NCI-H2196 treated with DMSO at 0.1 percent for 48 hours (cell line): ENCODE results near the gene FSTL5.

Experiments
- DNase-seq: peaks from one replicate; lab custom pipeline; 2025; ENCODE audit not compliant: unreplicated experiment; lab: John Stamatoyannopoulos, UW

FSTL5 gene

DNA sequence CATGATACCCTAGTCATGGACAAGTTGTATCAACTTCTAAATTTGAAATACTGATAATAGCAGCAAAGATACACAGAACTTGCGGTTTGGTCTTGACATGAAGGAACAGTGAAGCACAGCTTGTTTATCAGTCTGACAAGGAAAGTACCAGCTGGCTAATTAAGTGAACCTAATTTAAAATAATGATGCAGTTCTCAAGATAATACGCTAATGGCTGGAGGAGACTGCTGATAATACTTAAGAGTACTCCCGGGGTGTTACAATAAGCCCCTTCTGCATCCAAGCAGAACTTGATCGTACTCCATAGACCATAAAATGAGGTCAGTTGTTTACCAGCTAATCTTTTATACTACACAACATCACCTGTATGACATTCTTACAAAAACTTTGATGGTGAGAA, 697.5 kb downstream of the FSTL5 start:
- DNase-seq, result no peak

DNA sequence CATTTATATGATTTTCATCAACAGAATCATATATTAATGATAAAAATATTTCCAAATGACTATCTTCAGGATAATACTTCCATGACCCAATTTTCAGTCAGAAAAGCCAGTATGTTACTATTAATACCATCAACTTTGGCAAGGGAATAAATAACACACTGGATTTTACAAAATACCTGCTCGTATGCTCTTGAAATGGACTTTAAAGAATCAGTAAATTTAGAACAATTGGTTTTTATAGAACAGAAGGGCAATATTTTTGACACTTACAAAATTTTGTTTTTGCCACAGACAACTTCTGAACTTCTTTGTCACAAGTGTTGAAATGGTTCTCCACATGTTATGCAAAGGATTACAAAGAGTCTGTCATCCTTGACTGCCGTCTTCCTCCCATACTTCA, 700.4 kb downstream of the FSTL5 start:
- no peak for DNase-seq

- no peak for DNase-seq
Measured at GRCh38 chr4:161457906-161458305, 705.9 kb downstream of the FSTL5 start.

DNA sequence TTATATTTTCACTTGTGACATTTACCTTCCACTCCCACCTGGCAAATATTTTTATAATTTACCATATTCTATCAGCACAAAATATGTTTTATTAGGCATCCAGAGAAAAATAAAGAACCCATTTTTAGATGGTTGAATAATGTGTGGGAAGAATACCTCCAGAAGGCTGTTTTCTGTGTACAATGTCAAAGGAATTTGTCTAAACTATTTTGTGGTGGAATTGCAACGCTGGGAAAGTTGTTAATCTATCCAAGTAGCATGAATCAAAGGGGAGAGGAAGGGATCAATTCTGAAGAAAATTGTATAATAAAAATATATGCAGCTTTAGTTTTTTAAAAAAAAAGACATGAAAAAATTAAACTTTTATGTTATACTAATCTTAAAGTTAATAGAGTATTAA, 706.5 kb downstream of the FSTL5 start:
- DNase-seq, result no peak

DNA sequence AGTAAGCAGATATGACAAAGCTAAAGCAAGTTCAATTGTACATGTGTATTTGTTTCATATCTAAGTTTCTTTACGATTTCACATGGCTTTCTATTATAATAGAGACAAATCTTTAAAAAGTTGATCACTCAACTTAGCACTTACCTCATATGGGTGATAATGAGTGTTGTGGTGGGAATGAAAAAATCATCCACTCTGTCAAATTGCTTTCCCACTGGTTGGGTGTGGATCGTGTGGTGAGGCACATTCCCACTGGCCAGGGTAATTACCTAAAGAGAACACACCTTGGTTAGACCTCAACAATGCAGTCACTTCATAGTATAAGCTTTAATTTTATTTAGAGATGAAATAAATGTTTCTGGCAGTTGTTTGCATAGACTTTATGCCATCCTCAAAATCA, 708.9 kb downstream of the FSTL5 start:
- no peak for DNase-seq

DNA sequence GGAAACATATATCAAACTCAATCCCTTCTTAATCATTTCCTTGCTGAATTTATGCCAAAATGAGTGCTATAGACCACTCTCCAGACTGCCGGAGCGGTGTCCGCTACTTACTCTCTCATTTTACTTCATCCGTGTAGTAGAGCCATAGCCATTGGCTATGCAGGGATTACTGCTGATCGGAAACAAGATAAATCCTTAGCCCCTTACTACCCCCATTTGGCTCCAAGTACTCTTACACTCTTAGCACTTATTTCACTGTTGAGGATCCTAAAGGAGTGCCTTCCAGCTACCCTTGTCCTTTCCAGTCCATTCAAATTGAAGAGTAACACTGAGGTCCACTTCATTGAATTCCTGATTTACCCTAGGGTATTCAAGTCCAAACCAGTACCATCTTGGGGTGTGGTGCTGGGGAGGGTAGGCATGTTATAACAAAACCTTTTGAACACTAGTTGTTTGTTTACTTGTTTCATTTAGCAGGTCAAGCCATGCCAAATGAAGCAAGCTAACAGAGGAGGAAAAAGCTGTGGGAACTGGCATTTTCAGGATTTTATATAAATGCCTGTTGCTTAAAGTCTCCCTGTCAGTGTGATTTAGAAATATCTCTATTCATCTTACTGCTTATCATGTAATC, 715.1 kb downstream of the FSTL5 start:
- no peak for DNase-seq

DNA sequence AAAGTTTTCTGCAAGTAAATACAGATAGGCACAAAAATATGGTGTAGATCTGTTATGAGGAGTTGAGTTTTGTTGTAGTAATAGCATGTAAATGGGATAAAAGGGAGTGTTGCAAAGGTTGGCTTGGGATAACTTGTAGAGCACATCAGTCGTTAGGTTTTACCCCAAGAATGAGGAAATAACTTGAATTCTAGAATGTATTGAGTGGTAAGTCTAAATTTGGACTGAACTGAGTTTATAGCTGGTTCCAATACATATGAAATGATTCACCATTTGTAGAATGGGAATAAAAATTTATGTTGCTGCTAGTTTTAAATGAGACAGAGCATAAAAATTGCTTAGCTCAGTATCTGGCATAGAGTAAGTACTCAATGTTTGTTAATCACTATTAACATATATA, 719.2 kb downstream of the FSTL5 start:
- no peak for DNase-seq

DNA sequence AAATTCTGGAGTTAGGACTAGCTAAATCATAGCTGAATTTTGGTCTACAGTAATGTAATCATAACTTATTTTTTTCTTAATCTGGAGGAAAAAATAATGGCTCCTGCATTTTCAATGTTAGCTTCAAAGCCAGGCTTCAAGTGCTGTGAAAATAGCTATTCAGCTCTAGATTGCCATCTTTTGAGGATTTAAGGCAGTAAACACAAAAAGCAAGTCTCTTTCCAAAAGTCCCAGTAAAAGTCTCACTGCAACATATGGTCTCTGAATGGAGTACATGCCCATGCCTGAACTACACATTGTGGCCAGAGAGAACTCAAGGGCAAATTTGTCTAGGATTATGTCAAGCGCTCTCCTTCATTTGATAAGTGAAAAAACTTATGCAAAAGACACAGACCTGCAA, 720.9 kb downstream of the FSTL5 start:
- no peak for DNase-seq

GRCh38 chr4:161438096-161438495, 725.7 kb downstream of the FSTL5 start:
- DNase-seq, result no peak

DNA sequence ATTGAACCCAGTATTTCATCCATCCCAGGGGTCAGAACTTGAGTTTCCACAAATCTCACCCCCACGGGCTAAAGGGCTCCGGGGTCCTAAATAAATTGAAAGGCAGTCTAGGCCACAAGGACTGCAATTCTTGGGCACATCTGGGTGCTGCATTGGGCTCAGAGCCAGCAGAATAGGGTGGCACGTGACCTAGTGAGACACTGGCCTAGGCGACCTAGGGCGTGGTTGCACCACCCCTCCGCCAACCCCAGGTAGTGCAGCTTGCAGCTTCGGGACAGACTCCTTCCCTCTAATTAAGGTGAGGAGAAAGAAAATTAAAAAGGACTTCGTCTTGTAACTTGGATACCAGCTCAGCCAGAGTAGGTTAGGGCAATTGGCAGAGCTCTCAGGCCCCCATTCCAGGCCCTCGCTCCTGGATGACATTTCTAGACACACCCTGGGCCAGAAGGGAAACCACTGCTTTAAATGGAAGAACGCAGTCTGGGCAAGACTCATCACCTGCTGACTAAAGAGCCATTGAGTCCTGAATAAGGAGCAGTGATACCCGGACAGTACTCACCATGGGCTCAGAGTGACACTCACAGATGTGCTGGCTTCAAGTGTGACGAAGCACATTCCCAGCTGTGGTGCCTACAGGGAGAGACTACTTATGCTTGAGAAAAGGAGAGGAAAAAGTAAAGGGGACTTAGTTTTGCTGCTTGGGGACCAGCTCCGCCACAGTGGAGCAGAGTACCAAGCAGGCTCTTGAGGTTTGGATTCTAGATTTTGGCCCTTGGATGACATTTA, 735.4 kb downstream of the FSTL5 start:
- no peak for DNase-seq

- no peak for DNase-seq
Measured at GRCh38 chr4:161419822-161420221, 744.0 kb downstream of the FSTL5 start.

DNA sequence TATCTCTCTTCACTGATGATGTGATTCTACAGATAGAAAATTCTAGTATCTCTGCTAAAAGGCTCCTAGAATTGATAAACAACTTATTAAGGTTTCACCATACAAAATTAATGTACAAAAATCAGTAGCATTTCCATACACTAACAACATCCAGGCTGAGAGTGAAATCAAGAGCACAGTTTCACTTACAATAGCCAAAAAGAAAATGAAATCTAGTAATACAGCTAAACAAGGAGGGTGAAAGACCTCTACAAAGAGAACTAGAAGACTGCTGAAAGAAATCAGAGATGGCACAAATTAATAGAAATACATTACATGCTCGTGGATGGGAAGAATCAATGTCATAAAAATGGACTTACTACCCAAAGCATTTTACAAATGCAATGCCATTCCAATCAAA, 751.9 kb downstream of the FSTL5 start:
- no peak for DNase-seq

GRCh38 chr4:161404346-161405110, 759.3 kb downstream of the FSTL5 start:
- DNase-seq, result no peak

DNA sequence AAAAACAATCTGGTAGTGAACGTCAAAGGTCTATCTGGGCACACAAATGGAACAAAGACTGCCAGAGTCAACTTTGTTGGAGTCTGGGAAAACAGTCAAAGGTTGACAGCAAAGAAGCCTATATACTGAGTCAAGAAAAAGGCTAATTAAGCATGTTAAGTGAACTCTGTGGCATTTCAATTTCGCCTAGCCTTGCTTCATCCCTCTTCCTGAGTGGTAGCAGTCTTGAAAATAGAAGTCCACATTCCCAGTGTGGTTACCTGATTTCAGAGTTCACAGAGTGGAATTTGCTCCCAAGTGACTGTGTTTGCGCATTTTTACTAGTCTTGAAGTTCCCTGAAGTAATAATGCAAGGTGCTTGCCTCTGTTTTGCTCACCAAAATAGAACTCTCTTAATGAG, 760.0 kb downstream of the FSTL5 start:
- DNase-seq, result no peak

DNA sequence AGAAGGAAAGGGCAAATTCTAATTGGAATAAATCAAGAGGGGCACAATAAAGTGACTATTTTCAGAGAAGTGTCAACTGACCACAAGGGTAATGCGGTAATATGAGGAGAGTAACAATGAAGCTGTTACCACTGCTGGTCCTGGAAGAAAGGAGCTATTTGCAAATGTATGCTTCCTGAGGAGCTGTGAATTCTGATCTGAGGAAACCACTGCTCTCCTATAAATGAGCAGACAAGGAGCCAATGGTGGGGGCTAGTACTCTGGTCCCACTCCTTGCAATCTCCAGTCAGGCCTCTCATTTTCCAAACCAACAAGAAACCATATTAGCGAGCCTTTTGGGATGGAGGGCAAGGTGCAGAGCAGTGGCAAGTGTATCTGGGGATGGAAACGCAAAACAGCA, 770.2 kb downstream of the FSTL5 start:
- no peak for DNase-seq

GRCh38 chr4:161382655-161383054, 781.1 kb downstream of the FSTL5 start:
- DNase-seq, result no peak

GRCh38 chr4:161376275-161376674, 787.5 kb downstream of the FSTL5 start:
- no peak for DNase-seq

DNA sequence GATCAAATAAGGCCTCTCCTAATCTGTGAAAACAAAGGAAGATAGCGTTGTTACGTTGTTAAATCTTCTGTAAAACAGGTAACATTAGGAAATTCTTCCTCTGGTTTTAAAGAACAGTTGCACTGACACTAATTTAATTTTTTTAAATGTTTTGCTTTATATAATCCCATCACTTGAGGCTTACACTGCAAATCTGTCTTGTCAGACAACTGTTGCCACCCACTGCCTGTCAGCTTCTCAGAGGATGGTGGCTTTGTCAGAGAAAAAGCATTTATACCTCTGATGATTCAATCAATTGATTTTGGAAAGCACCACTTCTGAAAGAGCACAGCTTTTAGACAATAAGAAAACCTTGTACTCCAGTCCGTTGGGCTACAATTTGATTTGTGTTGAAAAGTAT, 799.1 kb downstream of the FSTL5 start:
- DNase-seq, result no peak

DNA sequence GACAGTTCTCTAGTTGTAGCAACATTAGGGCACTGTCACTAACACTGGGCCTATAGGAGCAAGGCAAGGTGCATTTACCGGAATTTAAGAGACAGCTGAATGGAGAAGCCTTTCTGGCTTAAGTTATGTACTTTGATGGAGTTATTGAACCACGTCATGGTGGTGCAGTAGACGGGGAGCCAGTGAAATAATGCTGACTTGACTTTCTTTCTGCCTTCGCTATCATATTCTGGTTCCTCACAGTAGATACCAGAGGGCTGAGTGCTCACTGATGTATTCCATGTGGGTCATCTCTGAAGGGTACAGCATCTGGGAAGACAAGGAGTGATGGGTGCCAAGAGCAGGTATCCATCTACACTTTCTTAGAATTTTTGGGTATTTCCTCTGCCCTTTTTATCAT, 802.8 kb downstream of the FSTL5 start:
- DNase-seq, result no peak

DNA sequence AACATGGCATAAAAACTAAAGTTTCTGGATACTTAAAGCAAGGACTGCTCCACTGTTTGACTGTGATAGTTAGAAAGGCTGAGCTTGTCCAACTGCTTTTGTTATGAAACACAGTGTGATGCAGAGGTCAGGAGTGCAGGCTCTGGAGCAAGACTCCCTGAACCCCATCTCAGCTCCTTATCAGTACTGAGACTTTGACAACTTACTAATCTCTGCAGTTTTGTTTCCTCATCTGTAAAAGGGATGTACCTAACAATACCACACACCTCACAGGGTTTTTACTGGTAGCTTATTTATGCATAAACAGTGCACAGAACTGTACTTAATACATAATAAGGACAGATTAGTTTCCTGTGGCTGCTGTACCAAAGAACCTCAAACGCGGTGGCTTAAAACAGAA, 804.3 kb downstream of the FSTL5 start:
- no peak for DNase-seq

DNA sequence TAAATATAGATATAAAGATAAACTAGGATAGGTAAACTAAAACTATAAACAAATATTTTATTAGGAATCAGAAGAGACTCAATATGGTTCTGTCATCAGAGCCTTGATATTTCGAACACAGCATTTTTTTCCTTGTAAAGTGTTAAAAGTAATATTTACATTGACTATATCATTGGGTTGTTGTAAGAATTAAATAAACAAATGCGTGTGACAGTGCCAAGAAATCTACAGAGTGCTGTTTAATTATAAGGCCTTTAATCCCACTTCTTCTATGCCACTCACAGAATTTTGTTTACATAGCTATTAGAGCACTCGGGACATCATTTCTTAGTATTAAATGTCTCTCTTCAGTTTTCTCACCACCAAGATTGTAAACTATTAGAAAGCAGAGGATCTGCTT, 807.4 kb downstream of the FSTL5 start:
- no peak for DNase-seq

- DNase-seq, result no peak
Measured at GRCh38 chr4:161350946-161351345, 812.9 kb downstream of the FSTL5 start.
